HEK293 (cell line): ENCODE measurements around the gene ZNF385C.

ENCODE experiments used
- ATF2 ChIP-seq: fragments of 450-650 bp; formaldehyde crosslinking; IDR thresholded peaks from 2 replicates; pipeline ENCODE4 v1.5.1; 2016; ENCODE audit warnings: missing biosample characterization, missing genetic modification characterization, low read depth
- INSM2 ChIP-seq: fragments of 450-650 bp; formaldehyde crosslinking; IDR thresholded peaks from 2 replicates; pipeline ENCODE4 v1.5.1; 2016; ENCODE audit warnings: missing biosample characterization, missing genetic modification characterization
- KLF7 ChIP-seq: fragments of 450-650 bp; formaldehyde crosslinking; IDR thresholded peaks from 2 replicates; pipeline ENCODE4 v1.5.1; 2016; ENCODE audit warnings: missing biosample characterization, missing genetic modification characterization, borderline replicate concordance
- OSR2 ChIP-seq: fragments of 450-650 bp; formaldehyde crosslinking; IDR thresholded peaks from 2 replicates; pipeline ENCODE4 v1.5.1; 2016; ENCODE audit warnings: missing biosample characterization, missing genetic modification characterization
- PATZ1 ChIP-seq: fragments of 450-650 bp; formaldehyde crosslinking; IDR thresholded peaks from 2 replicates; pipeline ENCODE4 v1.5.1; 2016; ENCODE audit warnings: missing biosample characterization, missing genetic modification characterization
- RBAK ChIP-seq: fragments of 450-650 bp; formaldehyde crosslinking; IDR thresholded peaks from 2 replicates; pipeline ENCODE4 v1.5.1; 2016; ENCODE audit warnings: missing biosample characterization, missing genetic modification characterization
- REST ChIP-seq: fragments of 450-650 bp; formaldehyde crosslinking; IDR thresholded peaks from 2 replicates; pipeline ENCODE4 v1.5.1; 2016; ENCODE audit warnings: missing biosample characterization, missing genetic modification characterization
- SCRT1 ChIP-seq: fragments of 450-650 bp; formaldehyde crosslinking; IDR thresholded peaks from 2 replicates; pipeline ENCODE4 v1.5.1; 2016; ENCODE audit warnings: missing biosample characterization, missing genetic modification characterization, borderline replicate concordance
- SP2 ChIP-seq: fragments of 450-650 bp; formaldehyde crosslinking; IDR thresholded peaks from 2 replicates; pipeline ENCODE4 v1.5.1; 2016; ENCODE audit warnings: missing biosample characterization, missing genetic modification characterization
- SP7 ChIP-seq: fragments of 450-650 bp; formaldehyde crosslinking; IDR thresholded peaks from 2 replicates; pipeline ENCODE4 v1.5.1; 2016; ENCODE audit warnings: missing biosample characterization, missing genetic modification characterization
- WT1 ChIP-seq: fragments of 450-650 bp; formaldehyde crosslinking; IDR thresholded peaks from 2 replicates; pipeline ENCODE4 v1.5.1; 2016; ENCODE audit warnings: missing biosample characterization, missing genetic modification characterization
- ZBTB1 ChIP-seq: fragments of 450-650 bp; formaldehyde crosslinking; IDR thresholded peaks from 2 replicates; pipeline ENCODE4 v1.5.1; 2016; ENCODE audit warnings: missing biosample characterization, missing genetic modification characterization
- ZBTB17 ChIP-seq: fragments of 450-650 bp; formaldehyde crosslinking; IDR thresholded peaks from 2 replicates; pipeline ENCODE4 v1.5.1; 2016; ENCODE audit warnings: missing biosample characterization, missing genetic modification characterization
- ZBTB48 ChIP-seq: fragments of 450-650 bp; formaldehyde crosslinking; IDR thresholded peaks from 2 replicates; pipeline ENCODE4 v1.5.1; 2016; ENCODE audit warnings: missing biosample characterization, missing genetic modification characterization
- ZBTB7A ChIP-seq: fragments of 450-650 bp; formaldehyde crosslinking; IDR thresholded peaks from 2 replicates; pipeline ENCODE4 v1.5.1; 2016; ENCODE audit warnings: low read depth, missing biosample characterization, missing genetic modification characterization
- ZEB2 ChIP-seq: fragments of 450-650 bp; formaldehyde crosslinking; IDR thresholded peaks from 2 replicates; pipeline ENCODE4 v1.5.1; 2016; ENCODE audit warnings: missing biosample characterization, missing genetic modification characterization
- ZNF157 ChIP-seq: fragments of 450-650 bp; formaldehyde crosslinking; IDR thresholded peaks from 2 replicates; pipeline ENCODE4 v1.5.1; 2016; ENCODE audit warnings: missing biosample characterization, missing genetic modification characterization
- ZNF223 ChIP-seq: fragments of 450-650 bp; formaldehyde crosslinking; IDR thresholded peaks from 2 replicates; pipeline ENCODE4 v1.5.1; 2016; ENCODE audit warnings: missing biosample characterization, missing genetic modification characterization
- ZNF23 ChIP-seq: fragments of 450-650 bp; formaldehyde crosslinking; IDR thresholded peaks from 2 replicates; pipeline ENCODE4 v1.5.1; 2016; ENCODE audit warnings: missing biosample characterization, missing genetic modification characterization, borderline replicate concordance
- ZNF391 ChIP-seq: fragments of 450-650 bp; formaldehyde crosslinking; IDR thresholded peaks from 2 replicates; pipeline ENCODE4 v1.5.1; 2016; ENCODE audit warnings: low read depth, missing biosample characterization, missing genetic modification characterization, borderline replicate concordance
- ZNF433 ChIP-seq: fragments of 450-650 bp; formaldehyde crosslinking; IDR thresholded peaks from 2 replicates; pipeline ENCODE4 v1.5.1; 2016; ENCODE audit warnings: missing biosample characterization, missing genetic modification characterization, low read depth
- ZNF510 ChIP-seq: fragments of 450-650 bp; formaldehyde crosslinking; IDR thresholded peaks from 2 replicates; pipeline ENCODE4 v1.5.1; 2018; ENCODE audit warnings: mild to moderate bottlenecking, missing genetic modification characterization, missing biosample characterization; ENCODE audit not compliant: insufficient replicate concordance
- ZNF596 ChIP-seq: fragments of 450-650 bp; IDR thresholded peaks from 2 replicates; pipeline ENCODE4 v1.5.0; 2018; ENCODE audit warnings: missing biosample characterization, mild to moderate bottlenecking, missing genetic modification characterization, moderate library complexity
- ZNF600 ChIP-seq: fragments of 450-650 bp; formaldehyde crosslinking; IDR thresholded peaks from 2 replicates; pipeline ENCODE4 v1.5.1; 2016; ENCODE audit warnings: missing biosample characterization, missing genetic modification characterization
- ZNF610 ChIP-seq: fragments of 450-650 bp; formaldehyde crosslinking; IDR thresholded peaks from 2 replicates; pipeline ENCODE4 v1.5.1; 2016; ENCODE audit warnings: missing biosample characterization, missing genetic modification characterization, borderline replicate concordance
- ZNF837 ChIP-seq: fragments of 450-650 bp; formaldehyde crosslinking; IDR thresholded peaks from 2 replicates; pipeline ENCODE4 v1.5.1; 2016; ENCODE audit warnings: missing biosample characterization, missing genetic modification characterization
- ZSCAN16 ChIP-seq: fragments of 450-650 bp; formaldehyde crosslinking; IDR thresholded peaks from 2 replicates; pipeline ENCODE4 v1.5.1; 2016; ENCODE audit warnings: missing biosample characterization, missing genetic modification characterization
- ZSCAN18 ChIP-seq: fragments of 450-650 bp; formaldehyde crosslinking; IDR thresholded peaks from 2 replicates; pipeline ENCODE4 v1.5.1; 2016; ENCODE audit warnings: missing biosample characterization, missing genetic modification characterization
- ZSCAN30 ChIP-seq: fragments of 450-650 bp; IDR thresholded peaks from 2 replicates; pipeline ENCODE4 v1.5.1; 2018; ENCODE audit warnings: missing biosample characterization, mild to moderate bottlenecking, missing genetic modification characterization, moderate library complexity

Gene ZNF385C

GRCh38 chr17:42019509-42020404, 78.5 kb downstream of the ZNF385C start, which contains the start of gene NKIRAS2 (continued):
- 0 out of 2 replicates have a peak, but pooled peaks have one; percentile 27 for TF ChIP-seq ZNF610 (tag by site-specific recombination)
- TF ChIP-seq ZNF157 (tag by site-specific recombination), result no peak
- TF ChIP-seq ZNF433 (tag by site-specific recombination), result no peak
- TF ChIP-seq WT1 (tag by site-specific recombination), result no peak
- TF ChIP-seq SP7 (tag by site-specific recombination), result 0 out of 2 replicates have a peak, but pooled peaks have one; percentile 59
- no peak for TF ChIP-seq ZNF223 (tag by site-specific recombination)
- TF ChIP-seq ATF2 (tag by site-specific recombination), result no peak
- TF ChIP-seq ZNF596 (tag by site-specific recombination), result no peak
- TF ChIP-seq OSR2 (tag by site-specific recombination), result peak; percentile 24; the same call in 1 of the 2 replicates
- TF ChIP-seq SP2 (tag by site-specific recombination), result peak; percentile 95
- no peak for TF ChIP-seq ZBTB1
- TF ChIP-seq ZEB2 (tag by site-specific recombination), result peak; percentile 84; the same call in 1 of the 2 replicates
- TF ChIP-seq ZBTB48 (tag by site-specific recombination), result no peak
- TF ChIP-seq ZBTB7A (tag by site-specific recombination), result no peak
- peak; percentile 91 for TF ChIP-seq PATZ1 (tag by site-specific recombination)
- no peak for TF ChIP-seq ZNF600 (tag by site-specific recombination)
- TF ChIP-seq ZNF391 (tag by site-specific recombination), result peak; percentile 57; the same call in 1 of the 2 replicates
- no peak for TF ChIP-seq ZSCAN18
- TF ChIP-seq ZNF837 (tag by site-specific recombination), result no peak
- TF ChIP-seq RBAK (tag by site-specific recombination), result no peak
- peak; percentile 56; the same call in 1 of the 2 replicates for TF ChIP-seq INSM2
- peak; percentile 73 for TF ChIP-seq ZBTB17 (tag by site-specific recombination)
- no peak for TF ChIP-seq SCRT1 (tag by site-specific recombination)
- TF ChIP-seq ZNF510 (tag by site-specific recombination), result no peak
- TF ChIP-seq ZSCAN30 (tag by site-specific recombination), result peak; percentile 84; the same call in 1 of the 2 replicates
- no peak; the same call in 1 of the 2 replicates for TF ChIP-seq ZSCAN16 (tag by site-specific recombination)
- no peak for TF ChIP-seq KLF7 (tag by site-specific recombination)
- TF ChIP-seq ZNF23 (tag by site-specific recombination), result no peak
- no peak for TF ChIP-seq REST (tag by site-specific recombination)
